MG63 (cell line): ENCODE results near the gene TRAF3. TPM values are rescaled to one million over a fixed set of nuclear protein-coding genes. Genes with fewer than 3 reads are reported as not detected.

ENCODE experiments used
- total RNA-seq: library from RNA; depleted of rRNA; stranded (reverse); fragments of >200 nt; shearing (Covaris generic); gene quantifications from 2 replicates; pipeline ENCODE4 v1.2.3, GENCODE V29; 2014; ENCODE audit warnings: low replicate concordance; rRNA removed

The TRAF3 gene
- total RNA-seq, 1 experiment from 2014 or later, result 10.8 TPM

Other genes starting within 250 kb of the TRAF3 start
- gene RCOR1, start 184.8 kb upstream of the TRAF3 start, total RNA-seq, result 7.1 and 12.0 TPM in 2 replicates
- 0.43 TPM in 1 of 2 replicates, not detected in the other for gene AMN, start 145.2 kb downstream of the TRAF3 start, total RNA-seq